Inflammatory macrophage treated with lipopolysaccharide for 4 hours (primary cell): ENCODE measurements around the gene RALGAPA2.

Experiments used
- DNase-seq: peaks from one replicate; pipeline ENCODE4 v3.0.0-alpha.2; 2020

Gene RALGAPA2

DNA sequence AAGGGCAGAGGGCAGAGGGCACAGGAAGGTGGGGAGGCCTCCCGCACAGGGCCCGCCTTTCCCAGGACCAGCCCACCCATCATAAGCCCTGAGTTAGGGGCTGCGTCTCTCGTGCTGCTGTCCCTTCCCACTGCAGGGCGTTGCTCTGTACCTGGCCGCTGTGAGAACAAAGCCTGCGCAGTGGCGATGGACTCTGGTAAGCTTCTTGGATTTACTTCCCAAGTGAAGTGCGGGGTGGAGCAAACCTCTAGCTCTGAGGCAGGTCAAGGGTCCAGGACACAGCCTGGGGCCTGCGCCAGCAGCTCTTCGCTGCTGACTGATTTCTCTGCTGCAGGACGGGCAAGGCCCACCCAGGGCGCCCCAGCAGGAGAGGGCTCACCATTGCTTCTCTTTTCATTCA, 320.7 kb downstream of the RALGAPA2 start:
- no peak for DNase-seq

- DNase-seq = no peak
Measured at GRCh38 chr20:20391115-20391514, 321.3 kb downstream of the RALGAPA2 start.

GRCh38 chr20:20390393-20390792, 322.1 kb downstream of the RALGAPA2 start:
- DNase-seq = no peak

- no peak for DNase-seq
Measured at GRCh38 chr20:20386192-20386591, 326.3 kb downstream of the RALGAPA2 start.

DNA sequence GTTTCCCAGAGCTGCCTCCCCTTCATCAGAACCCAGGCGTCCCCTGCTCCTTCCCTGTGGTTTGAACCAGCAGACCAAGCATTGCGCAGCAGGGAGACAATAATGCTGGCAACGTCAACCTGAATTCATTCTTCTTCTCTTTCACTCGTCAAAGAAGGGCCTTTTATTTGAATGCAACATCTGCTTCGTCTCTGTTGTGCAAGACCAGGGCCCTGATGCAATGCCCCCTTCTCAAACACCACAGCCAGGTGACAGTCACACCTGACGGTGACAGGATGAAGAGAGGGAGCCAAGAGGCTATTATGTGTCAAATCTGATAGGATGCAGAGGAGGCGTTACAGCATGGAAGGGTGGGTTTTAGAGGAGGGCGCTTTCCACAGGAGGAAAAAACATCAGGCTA, 336.6 kb downstream of the RALGAPA2 start:
- DNase-seq = no peak

GRCh38 chr20:20373091-20373571, 339.3 kb downstream of the RALGAPA2 start:
- DNase-seq = no peak

- DNase-seq = no peak
Measured at GRCh38 chr20:20371681-20372080, 340.8 kb downstream of the RALGAPA2 start.

DNA sequence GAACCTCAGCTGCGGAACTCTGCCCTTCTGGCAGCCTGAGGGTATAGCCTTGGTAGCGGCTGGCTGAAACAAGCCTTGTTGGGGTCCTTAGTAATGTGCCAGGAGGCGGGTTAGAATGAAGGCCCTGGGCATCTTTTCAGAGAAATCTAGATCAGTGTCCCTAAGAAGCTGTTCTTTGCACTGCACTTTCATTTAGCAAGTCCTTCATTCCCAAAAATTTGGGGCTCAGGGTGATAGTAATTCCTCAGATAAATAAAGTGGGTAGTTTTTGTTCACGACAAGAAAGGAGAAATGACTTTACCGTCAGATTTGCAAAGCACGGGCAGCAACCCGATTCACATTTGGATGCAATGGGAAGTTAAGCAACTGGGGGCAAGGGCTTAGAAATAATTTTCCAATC, 341.4 kb downstream of the RALGAPA2 start:
- DNase-seq = no peak

DNA sequence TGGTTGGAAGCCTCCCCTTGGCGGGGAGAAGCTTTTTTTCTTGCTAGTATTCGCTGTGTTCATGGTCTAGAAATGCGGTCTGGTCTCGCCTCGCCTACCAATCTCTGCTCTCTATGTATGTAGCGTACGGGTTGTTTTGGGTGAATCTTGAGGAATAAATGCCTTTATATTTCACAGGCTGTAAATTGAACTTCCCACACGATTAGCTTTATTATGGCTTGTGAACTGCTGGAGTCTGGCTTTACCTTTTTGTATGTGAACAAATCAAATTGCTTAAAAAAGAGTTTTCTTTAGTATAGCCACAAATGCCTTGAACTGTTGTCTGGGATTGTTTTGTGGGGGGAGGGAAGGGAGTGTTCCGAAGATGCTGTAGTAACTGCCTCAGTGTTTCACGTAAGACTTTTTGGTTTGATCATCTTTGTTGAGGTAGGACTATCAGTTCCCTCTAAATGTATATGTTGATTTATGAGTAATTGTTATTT, 342.3 kb downstream of the RALGAPA2 start:
- DNase-seq = no peak

DNA sequence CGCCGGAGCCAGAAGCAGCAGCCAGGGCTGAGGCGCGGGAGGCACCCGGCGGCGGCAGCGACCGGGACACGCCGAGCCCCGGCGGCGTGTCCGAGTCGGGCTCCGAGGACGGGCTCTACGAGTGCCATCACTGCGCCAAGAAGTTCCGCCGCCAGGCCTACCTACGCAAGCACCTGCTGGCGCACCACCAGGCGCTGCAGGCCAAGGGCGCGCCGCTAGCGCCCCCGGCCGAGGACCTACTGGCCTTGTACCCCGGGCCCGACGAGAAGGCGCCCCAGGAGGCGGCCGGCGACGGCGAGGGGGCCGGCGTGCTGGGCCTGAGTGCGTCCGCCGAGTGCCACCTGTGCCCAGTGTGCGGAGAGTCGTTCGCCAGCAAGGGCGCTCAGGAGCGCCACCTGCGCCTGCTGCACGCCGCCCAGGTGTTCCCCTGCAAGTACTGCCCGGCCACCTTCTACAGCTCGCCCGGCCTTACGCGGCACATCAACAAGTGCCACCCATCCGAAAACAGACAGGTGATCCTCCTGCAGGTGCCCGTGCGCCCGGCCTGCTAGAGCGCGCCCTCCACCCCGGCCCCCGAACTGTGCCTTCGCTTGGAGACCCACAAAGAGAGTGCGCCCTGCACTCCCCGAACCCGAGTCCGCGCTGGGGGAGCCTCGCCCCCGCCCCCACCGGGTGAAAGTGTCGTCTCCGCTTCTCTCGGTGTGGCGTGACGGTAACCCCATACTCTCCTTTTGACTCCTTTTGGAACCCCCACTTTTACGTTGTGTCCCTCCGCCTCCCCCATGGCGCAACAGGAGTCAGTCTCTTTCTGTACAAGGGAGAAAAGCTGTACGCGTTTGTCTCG, 343.0 kb downstream of the RALGAPA2 start:
- no peak for DNase-seq

- DNase-seq = no peak
Measured at GRCh38 chr20:20368418-20369249, 343.8 kb downstream of the RALGAPA2 start.

GRCh38 chr20:20367575-20368417, 344.6 kb downstream of the RALGAPA2 start, which contains the start of gene INSM1:
INSM1 (plus strand) TSS chr20:20368104; CDS start chr20:20368268, 164 bp downstream.
- no peak for DNase-seq

DNA sequence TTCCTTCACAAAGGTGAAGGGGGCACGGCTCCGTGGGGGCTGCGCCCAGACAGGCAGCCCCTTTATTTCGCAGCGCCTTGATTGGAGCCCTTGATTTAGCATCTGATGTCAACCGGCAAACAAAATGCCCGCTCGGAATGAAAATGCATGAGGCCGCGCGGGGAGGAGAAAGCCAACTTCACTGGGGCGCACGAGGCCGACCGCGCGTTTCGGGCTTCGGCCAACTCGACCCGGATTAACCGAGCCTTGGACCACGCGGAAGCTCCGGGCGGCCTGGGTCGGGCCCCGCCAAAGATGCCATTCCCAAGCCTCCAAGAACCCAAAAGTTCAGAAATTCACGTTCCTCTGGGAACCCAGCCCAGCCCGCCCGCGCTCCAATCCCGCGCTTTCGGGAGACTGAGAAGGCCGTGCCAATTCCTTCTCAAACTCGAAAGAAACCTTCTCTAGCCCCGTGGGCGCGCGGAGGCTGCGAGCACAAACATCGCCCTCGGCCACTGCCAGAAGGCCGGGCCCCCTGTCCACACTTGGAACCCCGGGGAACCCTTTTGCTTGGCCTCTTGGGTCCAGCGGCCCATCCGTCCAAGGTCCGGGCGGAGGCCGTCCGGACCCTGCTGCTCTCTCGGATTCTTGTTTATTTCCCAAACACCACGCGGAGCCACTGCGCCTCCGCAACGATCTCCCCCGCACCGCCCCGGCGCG, 345.4 kb downstream of the RALGAPA2 start:
- DNase-seq = no peak

DNA sequence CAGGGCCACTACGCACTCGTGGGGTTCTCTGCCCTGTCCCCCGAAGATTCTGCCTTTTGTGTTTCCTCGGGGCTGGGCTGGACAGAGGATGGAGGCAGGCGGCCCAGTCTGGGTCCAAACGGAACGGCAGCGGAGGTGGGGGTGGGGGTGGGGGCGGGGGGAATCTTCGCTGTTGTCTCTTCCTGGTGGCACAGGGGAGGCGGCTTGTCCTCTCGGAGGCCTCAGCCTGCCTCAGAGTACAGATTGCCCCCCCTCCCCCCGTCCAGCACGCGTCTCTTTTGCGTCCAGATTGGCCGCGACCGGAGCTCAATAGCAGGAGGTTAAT, 345.9 kb downstream of the RALGAPA2 start:
- no peak for DNase-seq

DNA sequence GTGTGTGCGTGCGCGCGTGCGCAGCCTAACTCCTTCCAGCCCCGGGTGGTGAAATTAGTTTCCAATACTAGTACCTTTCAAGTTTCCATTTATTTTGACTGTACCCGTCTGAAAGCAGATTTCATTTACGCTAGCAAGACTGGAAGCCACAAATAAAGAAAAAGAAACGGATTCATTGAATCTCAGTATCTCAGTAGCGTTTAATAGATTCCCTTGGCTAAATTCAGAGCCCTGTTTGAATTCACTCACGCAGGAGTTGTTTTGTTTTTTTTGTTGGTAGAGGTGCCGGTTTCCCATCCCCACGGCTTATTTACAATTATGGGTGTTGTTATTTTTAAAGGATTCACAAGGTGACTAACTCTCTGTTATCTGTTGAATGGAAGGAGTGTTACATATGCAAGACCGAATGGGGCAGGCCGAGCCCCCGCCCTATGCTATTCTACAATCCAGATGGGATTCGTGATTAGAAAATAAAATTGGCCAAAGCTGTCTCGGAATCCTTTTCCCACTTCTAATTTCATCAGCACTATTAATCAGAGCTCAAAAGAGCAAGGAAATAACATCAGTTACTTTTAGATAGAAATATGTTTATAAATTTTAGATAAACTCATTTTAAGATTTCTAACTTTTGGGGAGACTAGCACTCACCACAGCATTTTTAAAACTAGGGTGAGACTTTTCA, 346.8 kb downstream of the RALGAPA2 start:
- no peak for DNase-seq

- no peak for DNase-seq
Measured at GRCh38 chr20:20364593-20365479, 347.6 kb downstream of the RALGAPA2 start.

GRCh38 chr20:20363799-20364592, 348.4 kb downstream of the RALGAPA2 start:
- DNase-seq = no peak

DNA sequence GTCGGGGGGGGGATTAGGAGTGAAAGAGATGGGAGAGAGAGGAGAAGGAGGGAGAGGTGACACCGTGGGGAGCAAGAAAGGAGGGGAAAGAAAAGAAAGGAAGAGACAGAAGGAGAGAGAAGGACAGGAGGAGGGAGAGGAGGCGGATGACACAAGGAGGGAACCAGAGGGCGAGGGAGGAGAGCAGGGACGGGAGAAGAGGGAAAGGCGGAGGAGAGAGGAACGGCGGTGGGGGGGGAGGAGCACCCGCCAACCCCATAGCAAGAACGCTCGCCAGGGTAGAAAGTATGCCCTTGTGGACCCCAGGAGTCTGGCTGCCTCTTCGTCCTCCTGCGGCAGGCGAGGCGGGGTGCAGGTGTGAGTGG, 349.0 kb downstream of the RALGAPA2 start:
- DNase-seq = no peak

DNA sequence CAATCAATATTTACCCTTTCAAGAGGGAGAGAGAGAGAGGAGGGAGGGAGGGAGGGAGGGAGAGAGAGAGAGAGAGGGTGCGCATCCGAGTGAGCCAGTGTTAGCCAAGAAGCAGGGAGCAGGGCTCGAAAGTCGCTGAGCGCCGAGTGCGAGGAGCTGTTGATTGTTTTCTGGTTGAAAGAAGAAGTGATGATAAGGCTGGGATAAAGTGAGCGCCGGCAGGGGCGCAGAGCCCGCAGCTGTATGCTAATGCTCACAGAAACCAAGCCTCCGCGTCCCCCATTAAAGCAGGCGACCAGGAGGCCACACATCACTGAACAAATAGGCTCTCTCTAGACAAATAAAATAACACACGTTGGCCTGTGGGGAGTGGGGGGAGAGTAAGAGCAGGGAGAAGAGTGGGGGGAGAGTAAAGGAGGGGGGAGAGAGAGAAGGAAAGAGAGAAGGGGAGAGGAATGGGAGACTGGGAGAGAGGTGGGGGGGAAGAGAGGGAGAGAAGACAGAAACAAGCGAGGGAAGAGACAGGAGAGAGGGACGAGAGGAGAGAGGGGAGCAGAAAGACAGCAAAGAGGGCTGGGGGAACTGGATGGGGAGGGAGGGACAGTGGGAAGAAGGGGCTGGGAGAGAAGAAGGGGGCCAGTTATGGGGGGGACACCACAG, 349.5 kb downstream of the RALGAPA2 start:
- peak; percentile 9 for DNase-seq
